ENCODE data around the gene AMIGO1. TPM values are rescaled to one million over a fixed set of nuclear protein-coding genes. Genes with fewer than 3 reads are reported as not detected.
"Not testable (repeated sequence)": the region's sequence is repeated elsewhere in the genome, so short reads cannot be mapped to it uniquely, and the experiment has no call there.

AMIGO1 gene
- total RNA-seq, 4 donors from 2014 or later: 8.1 to 10.3 (median 8.4) TPM

DNA sequence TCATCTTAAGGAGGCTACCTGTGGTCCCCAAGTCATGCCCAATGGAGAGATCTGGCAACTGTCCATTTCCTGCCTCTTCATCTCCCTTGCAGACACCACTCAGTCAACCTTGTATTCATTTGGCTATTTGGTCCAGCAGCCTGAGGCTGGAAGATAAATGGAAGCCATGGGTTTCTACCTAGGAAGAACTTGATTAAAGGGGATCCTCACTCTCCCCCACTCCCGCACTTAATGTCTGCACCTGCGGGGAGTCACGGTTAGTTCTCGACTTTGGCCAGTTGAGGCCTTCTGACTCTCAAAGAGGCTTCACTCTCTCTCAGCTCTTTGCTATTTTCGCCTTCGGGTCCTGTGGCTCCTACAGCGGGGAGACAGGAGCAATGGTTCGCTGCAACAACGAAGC, 34.3 kb downstream of the AMIGO1 start:
- H3K36me3 ChIP-seq: no peaks in the 10 kb centered on the region
- WGBS, 2 donors: 83 to 85% methylated on average over 9 of the region's 9 CpGs
- no peak overlapping the region for H3K27ac ChIP-seq
- no peaks in the 10 kb centered on the region for H3K4me1 ChIP-seq
- DNase-seq (ENCODE audit: low spot score in 2 of 2): no peak
- TF ChIP-seq, protein P1, sequence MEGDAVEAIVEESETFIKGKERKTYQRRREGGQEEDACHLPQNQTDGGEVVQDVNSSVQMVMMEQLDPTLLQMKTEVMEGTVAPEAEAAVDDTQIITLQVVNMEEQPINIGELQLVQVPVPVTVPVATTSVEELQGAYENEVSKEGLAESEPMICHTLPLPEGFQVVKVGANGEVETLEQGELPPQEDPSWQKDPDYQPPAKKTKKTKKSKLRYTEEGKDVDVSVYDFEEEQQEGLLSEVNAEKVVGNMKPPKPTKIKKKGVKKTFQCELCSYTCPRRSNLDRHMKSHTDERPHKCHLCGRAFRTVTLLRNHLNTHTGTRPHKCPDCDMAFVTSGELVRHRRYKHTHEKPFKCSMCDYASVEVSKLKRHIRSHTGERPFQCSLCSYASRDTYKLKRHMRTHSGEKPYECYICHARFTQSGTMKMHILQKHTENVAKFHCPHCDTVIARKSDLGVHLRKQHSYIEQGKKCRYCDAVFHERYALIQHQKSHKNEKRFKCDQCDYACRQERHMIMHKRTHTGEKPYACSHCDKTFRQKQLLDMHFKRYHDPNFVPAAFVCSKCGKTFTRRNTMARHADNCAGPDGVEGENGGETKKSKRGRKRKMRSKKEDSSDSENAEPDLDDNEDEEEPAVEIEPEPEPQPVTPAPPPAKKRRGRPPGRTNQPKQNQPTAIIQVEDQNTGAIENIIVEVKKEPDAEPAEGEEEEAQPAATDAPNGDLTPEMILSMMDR (IDR thresholded peaks at IDR 0.05): no peak
- no peak for TF ChIP-seq POLR2A (IDR thresholded peaks at IDR 0.05)
- TF ChIP-seq EP300 (IDR thresholded peaks at IDR 0.05): no peak
- H3K4me3 ChIP-seq: no peak overlapping the region
- peaks cover 0 to 6% of the 10 kb centered on the region in 2 donors for H3K27me3 ChIP-seq
- no peaks in the 10 kb centered on the region for H3K9me3 ChIP-seq

DNA sequence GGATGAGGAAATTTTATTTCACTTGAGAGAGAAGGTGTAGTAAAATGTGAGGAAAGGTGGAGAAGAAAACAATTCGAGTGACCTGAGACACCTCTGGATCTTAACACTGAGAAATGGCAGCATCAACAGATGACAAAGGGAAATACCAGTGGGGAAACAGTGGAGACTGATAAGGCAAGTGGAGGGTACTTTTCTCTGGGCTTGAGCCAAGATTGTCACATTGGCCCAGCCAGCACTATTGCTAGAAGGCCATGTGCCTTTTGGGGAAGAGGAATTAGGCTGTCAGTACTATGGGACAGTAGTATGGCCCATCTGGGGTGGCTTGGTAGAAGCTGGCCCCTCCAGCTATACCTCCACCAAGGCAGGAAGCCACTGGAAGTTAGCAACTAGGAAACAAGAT, 34.8 kb downstream of the AMIGO1 start:
- H3K4me1 ChIP-seq: no peaks in the 10 kb centered on the region
- H3K4me3 ChIP-seq: no peak overlapping the region
- no peaks in the 10 kb centered on the region for H3K9me3 ChIP-seq
- H3K36me3 ChIP-seq: no peaks in the 10 kb centered on the region
- WGBS, 2 donors: 64 to 81% methylated on average over 1 of the region's 1 CpG
- DNase-seq (ENCODE audit: low spot score in 2 of 2): no peak
- TF ChIP-seq EP300 (IDR thresholded peaks at IDR 0.05) (no peak), POLR2A (IDR thresholded peaks at IDR 0.05) (no peak)
- TF ChIP-seq, protein P1 (IDR thresholded peaks at IDR 0.05): no peak
- peaks cover 0 to 12% of the 10 kb centered on the region in 2 donors for H3K27me3 ChIP-seq
- no peak overlapping the region for H3K27ac ChIP-seq

DNA sequence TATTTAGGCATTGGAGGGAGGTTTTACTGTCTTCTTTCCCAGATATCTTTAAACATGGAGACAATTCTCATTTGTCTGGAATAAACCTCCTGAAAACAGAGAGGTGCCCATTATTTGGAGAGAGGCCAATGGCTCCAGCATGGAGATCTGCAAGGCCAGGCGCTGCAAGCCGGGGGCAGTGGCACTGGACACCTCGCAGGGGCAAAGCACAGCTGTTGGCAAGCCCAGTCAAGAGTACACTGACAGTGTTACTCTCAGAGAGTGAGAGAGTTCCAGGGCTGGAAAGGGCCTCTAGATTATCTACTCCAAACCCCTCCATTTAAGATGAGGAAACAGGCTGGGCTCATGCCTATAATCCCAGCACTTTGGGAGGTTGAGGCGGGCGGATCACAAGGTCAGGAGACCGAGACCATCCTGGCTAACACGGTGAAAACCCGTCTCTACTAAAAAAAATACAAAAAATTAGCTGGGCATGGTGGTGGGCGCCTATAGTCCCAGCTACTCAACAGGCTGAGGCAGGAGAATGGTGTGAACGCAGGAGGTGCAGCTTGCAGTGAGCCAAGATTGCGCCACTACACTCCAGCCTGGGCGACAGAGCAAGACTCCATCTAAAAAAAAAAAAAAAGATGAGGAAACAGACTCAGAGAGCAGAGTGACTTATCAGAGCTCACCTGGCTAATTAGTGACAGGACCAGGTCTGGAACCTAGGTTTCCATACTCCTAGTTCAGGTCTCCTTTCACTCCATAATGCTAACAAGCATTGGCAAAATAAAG, 36.1 kb downstream of the AMIGO1 start:
- peaks cover 0 to 22% of the 10 kb centered on the region in 2 donors for H3K27me3 ChIP-seq
- not testable (repeated sequence) for H3K9me3 ChIP-seq; H3K27ac ChIP-seq; H3K36me3 ChIP-seq; H3K4me1 ChIP-seq; DNase-seq (ENCODE audit: low spot score in 2 of 2); H3K4me3 ChIP-seq
- WGBS, 2 donors: 86 to 92% methylated on average over 12 of the region's 12 CpGs

DNA sequence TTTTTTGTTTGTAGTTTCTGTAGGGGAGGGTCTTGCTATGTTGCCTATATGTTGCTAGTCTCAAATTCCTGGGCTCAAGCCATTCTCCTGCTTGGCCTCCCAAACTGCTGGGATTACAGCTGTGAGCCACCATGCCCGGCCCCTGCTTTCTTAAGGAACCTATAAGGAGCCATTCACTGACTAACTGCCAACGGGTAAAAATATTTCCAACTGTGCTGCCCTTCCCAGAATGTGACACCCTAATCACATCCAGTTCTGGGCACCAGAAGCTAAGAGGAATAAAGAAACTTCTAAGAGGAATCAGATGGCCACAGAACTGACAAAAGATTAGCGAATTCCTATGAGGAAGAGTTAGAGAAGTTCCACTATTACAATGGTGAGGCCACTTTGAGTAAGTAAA, 36.7 kb downstream of the AMIGO1 start:
- H3K4me3 ChIP-seq: no peak overlapping the region
- H3K27me3 ChIP-seq: peaks cover 0 to 29% of the 10 kb centered on the region in 2 donors
- WGBS, 2 donors: 45 to 47% methylated on average over 3 of the region's 3 CpGs
- H3K27ac ChIP-seq: no peak overlapping the region
- DNase-seq (ENCODE audit: low spot score in 2 of 2): no peak
- TF ChIP-seq POLR2A (IDR thresholded peaks at IDR 0.05) (no peak), EP300 (IDR thresholded peaks at IDR 0.05) (no peak)
- TF ChIP-seq, protein P1 (IDR thresholded peaks at IDR 0.05): no peak
- H3K36me3 ChIP-seq: no peaks in the 10 kb centered on the region
- H3K9me3 ChIP-seq: no peaks in the 10 kb centered on the region
- H3K4me1 ChIP-seq: no peaks in the 10 kb centered on the region

DNA sequence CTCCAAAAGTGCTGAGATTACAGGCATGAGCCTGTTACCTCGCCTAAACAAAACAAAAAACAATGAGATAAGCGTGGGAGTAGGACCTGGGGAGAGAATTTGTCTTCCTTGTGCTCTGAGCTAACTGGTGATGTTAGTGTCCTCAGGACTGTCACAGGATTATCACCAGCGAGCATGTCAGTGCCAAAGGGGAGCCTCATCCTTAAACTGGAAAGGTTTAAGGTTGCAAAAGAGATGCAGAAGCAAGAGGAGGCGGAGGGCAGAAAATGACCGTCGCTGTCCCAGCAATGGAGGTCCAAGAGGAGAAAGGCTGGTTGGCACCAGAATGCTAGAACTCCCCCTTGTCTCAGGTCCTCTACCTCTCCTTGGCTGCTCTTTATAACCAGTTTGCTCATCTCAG, 39.3 kb downstream of the AMIGO1 start:
- Histone ChIP-seq H3K4me1 (peaks cover 0 to 21% (median 5%) of the 10 kb centered on the region in 4 donors), H3K9me3 (no peaks in the 10 kb centered on the region), H3K27me3 (peaks cover 4 to 54% of the 10 kb centered on the region in 2 donors), H3K27ac (no peak overlapping the region), H3K36me3 (no peaks in the 10 kb centered on the region), H3K4me3 (no peak overlapping the region)
- TF ChIP-seq, protein P1 (IDR thresholded peaks at IDR 0.05): no peak
- TF ChIP-seq EP300 (IDR thresholded peaks at IDR 0.05): no peak
- no peak for TF ChIP-seq POLR2A (IDR thresholded peaks at IDR 0.05)
- WGBS, 2 donors: 59 to 65% methylated on average over 6 of the region's 6 CpGs
- no peak for DNase-seq (ENCODE audit: low spot score in 2 of 2)
